Measurements from ENCODE around the gene NSF.

GRCh38 chr17:46788796-46789195 is 198.3 kb downstream of the NSF start:
- TF ChIP-seq CTCF (IDR thresholded peaks at IDR 0.05) (no peak), POLR2A (IDR thresholded peaks at IDR 0.05) (no peak)
